LNCaP clone FGC (cell line): ENCODE data around the gene KLRF1.

ENCODE experiments used
- DNase-seq: peaks from one replicate; pipeline ENCODE4 v3.0.0-alpha.2; 2011; ENCODE audit warnings: low read depth
- H3K4me3 ChIP-seq: 2 replicates; pipeline ENCODE4 v1.5.1; 2011; ENCODE audit warnings: mild to moderate bottlenecking, low read depth, low read length, control low read depth
- CTCF ChIP-seq: IDR thresholded peaks from 2 replicates; pipeline ENCODE4 v1.5.1; 2012; ENCODE audit warnings: mild to moderate bottlenecking; ENCODE audit not compliant: control insufficient read depth, insufficient read depth; ENCODE audit errors: extremely low read depth

The KLRF1 gene

GRCh38 chr12:9881246-9881645 lies 54.0 kb downstream of the KLRF1 start, which contains the start of gene KLRF2:
TSS of gene KLRF2 (plus strand) at chr12:9881489. CDS start at chr12:9881596, 107 bp downstream.
- no peak within 1 kb of the TSS for H3K4me3 ChIP-seq
- TF ChIP-seq CTCF = no peak
- DNase-seq = no peak

GRCh38 chr12:9881988-9882387 lies 54.7 kb downstream of the KLRF1 start:
- H3K4me3 ChIP-seq = no peak overlapping the region
- no peak for DNase-seq
- no peak for TF ChIP-seq CTCF

- peak; percentile 33 for DNase-seq
- TF ChIP-seq CTCF = no peak
- no peak overlapping the region for H3K4me3 ChIP-seq
Observed at GRCh38 chr12:9883175-9883574, 55.9 kb downstream of the KLRF1 start.

GRCh38 chr12:9888665-9889273 lies 61.5 kb downstream of the KLRF1 start:
- TF ChIP-seq CTCF = no peak
- DNase-seq = no peak
- no peak overlapping the region for H3K4me3 ChIP-seq
